HCT116 (cell line): ENCODE results near the gene CLIP4. TPM values are rescaled to one million over a fixed set of nuclear protein-coding genes. Genes with fewer than 3 reads are reported as not detected.
A peak's percentile ranks its signal among the peaks of the same experiment; 100 is the strongest.

Experiments
- ATAC-seq: fragments of 200-7000 bp; cut with Tn5 transposase; 2 replicates; pipeline ENCODE4 v1.9.1; 2020; ENCODE audit warnings: mild to moderate bottlenecking, moderate library complexity
- Bru-seq: library from RNA; stranded (reverse); fragments of 400-500 nt; gene quantifications from one replicate; lab custom pipeline; 2021; lab: Mats Ljungman, UMichigan
- BruChase-seq, 2 experiments: library from RNA; stranded (reverse); fragments of 400-500 nt; gene quantifications; one replicate each; lab custom pipeline; 2021; lab: Mats Ljungman, UMichigan
- BruUV-seq: library from RNA; stranded (reverse); fragments of 400-500 nt; replicated peaks from 2 replicates; lab custom pipeline; 2021; lab: Mats Ljungman, UMichigan
- CTCF ChIA-PET: fragments of 300-600 bp; sonication (Branson Sonifier 250); formaldehyde crosslinking; loops from one replicate; lab custom pipeline; 2021; ENCODE audit warnings: antibody characterized with exemption; lab: Charles Lee
- POLR2A ChIA-PET: fragments of 300-600, 350-600 bp; sonication (Branson Sonifier 250); formaldehyde crosslinking; loops from one replicate; lab custom pipeline; 2021; ENCODE audit warnings: antibody characterized with exemption; lab: Charles Lee
- RAD21 ChIA-PET, 2 experiments: fragments of 300-600 bp; sonication (Branson Sonifier 250); formaldehyde crosslinking; loops; one replicate each; lab custom pipeline; 2023; ENCODE audit warnings: low total read pairs in 2 of 2; ENCODE audit not compliant: uncharacterized antibody in 2 of 2, unreplicated experiment in 2 of 2, low non-redundant PET in 1 of 2; lab: Charles Lee
- DNase-seq: peaks from one replicate; pipeline ENCODE4 v3.0.0-alpha.2; 2010; ENCODE audit warnings: low read depth, low spot score
- H2AFZ ChIP-seq: fragments of 200-600 bp; shearing (Covaris generic), sonication (generic); 2 replicates; pipeline ENCODE4 v1.6.1; 2017; ENCODE audit warnings: low read depth, mixed run types, mixed read lengths, antibody characterized with exemption, low read length; ENCODE audit not compliant: poor library complexity, severe bottlenecking
- H3K27ac ChIP-seq: 2 replicates; pipeline ENCODE4 v1.5.1; 2012; ENCODE audit warnings: low read depth, low read length
- H3K27me3 ChIP-seq: fragments of 200-600 bp; sonication (generic); 2 replicates; pipeline ENCODE4 v1.6.1; 2016; ENCODE audit warnings: mixed run types, low read length, mixed read lengths; ENCODE audit not compliant: insufficient read depth
- H3K36me3 ChIP-seq, 2 experiments: fragments of 200-500 bp in 1 of 2; fragments of 200-600 bp in 1 of 2; sonication (Bioruptor generic) in 1 of 2; sonication (generic) in 1 of 2; 2 replicates each; pipeline versions ENCODE4 v1.5.1 to v1.6.1; 2014 to 2016; ENCODE audit warnings: low read length in 2 of 2, inconsistent platforms in 1 of 2, mixed read lengths in 1 of 2, mixed run types in 1 of 2; ENCODE audit not compliant: insufficient read depth in 2 of 2, control insufficient read depth in 1 of 2
- H3K4me1 ChIP-seq, 2 experiments: fragments of 200-600 bp in 1 of 2; sonication (generic) in 1 of 2; 2 replicates each; pipeline versions ENCODE4 v1.5.1 to v1.6.1; 2012 to 2017; ENCODE audit warnings: low read length in 2 of 2, inconsistent platforms in 1 of 2, mild to moderate bottlenecking in 1 of 2, mixed read lengths in 1 of 2, mixed run types in 1 of 2, moderate library complexity in 1 of 2; ENCODE audit not compliant: insufficient read depth in 2 of 2, control insufficient read depth in 1 of 2
- H3K4me2 ChIP-seq: fragments of 200-600 bp; sonication (generic); 2 replicates; pipeline ENCODE4 v1.6.1; 2017; ENCODE audit warnings: mixed run types, low read length, mixed read lengths
- H3K4me3 ChIP-seq, 2 experiments: fragments of 200-600 bp in 1 of 2; sonication (generic) in 1 of 2; replicated peaks in 1 of 2; 2 replicates each; pipeline ENCODE4 v1.5.1; 2011 to 2016; ENCODE audit warnings: low read length in 2 of 2, control low read depth in 1 of 2, low read depth in 1 of 2, mild to moderate bottlenecking in 1 of 2, mixed read lengths in 1 of 2, mixed run types in 1 of 2
- H3K79me2 ChIP-seq: fragments of 200-600 bp; sonication (generic); 2 replicates; pipeline ENCODE4 v1.6.1; 2017; ENCODE audit warnings: mild to moderate bottlenecking, mixed run types, low read length, moderate library complexity, mixed read lengths; ENCODE audit not compliant: insufficient read depth
- H3K9ac ChIP-seq: fragments of 200-600 bp; sonication (generic); 2 replicates; pipeline ENCODE4 v1.6.1; 2016; ENCODE audit warnings: low read length, mixed read lengths
- H3K9me2 ChIP-seq: fragments of 200-600 bp; sonication (generic), shearing (Covaris generic); 2 replicates; pipeline ENCODE4 v1.6.1; 2017; ENCODE audit warnings: mixed run types, mild to moderate bottlenecking, moderate library complexity; ENCODE audit not compliant: insufficient read depth
- H3K9me3 ChIP-seq, 2 experiments: fragments of 200-500 bp in 1 of 2; fragments of 200-600 bp in 1 of 2; sonication (Bioruptor generic) in 1 of 2; sonication (generic) in 1 of 2; 2 replicates each; pipeline ENCODE4 v1.6.1; 2014 to 2017; ENCODE audit warnings: low read length in 2 of 2, mixed read lengths in 2 of 2, inconsistent platforms in 1 of 2, low read depth in 1 of 2, mild to moderate bottlenecking in 1 of 2, mixed run types in 1 of 2, moderate library complexity in 1 of 2; ENCODE audit not compliant: control insufficient read depth in 1 of 2, insufficient read depth in 1 of 2
- H4K20me1 ChIP-seq: fragments of 200-600 bp; sonication (generic), shearing (Covaris generic); 2 replicates; pipeline ENCODE4 v1.6.1; 2017; ENCODE audit warnings: mixed run types, mild to moderate bottlenecking, moderate library complexity; ENCODE audit not compliant: insufficient read depth
- CBX3 ChIP-seq: IDR thresholded peaks from 2 replicates; pipeline ENCODE4 v1.6.1; 2012; ENCODE audit warnings: low read depth
- EGR1 ChIP-seq: IDR thresholded peaks from 2 replicates; pipeline ENCODE4 v1.6.1; 2012; ENCODE audit warnings: low read depth
- EZH2phosphoT487 ChIP-seq: fragments of 200-600 bp; IDR thresholded peaks from 2 replicates; pipeline ENCODE4 v1.6.1; 2018; ENCODE audit warnings: antibody characterized with exemption, borderline replicate concordance
- FOSL1 ChIP-seq: IDR thresholded peaks from 2 replicates; pipeline ENCODE4 v1.6.1; 2012; ENCODE audit warnings: low read depth
- MAX ChIP-seq: IDR thresholded peaks from 2 replicates; pipeline ENCODE4 v1.6.1; 2012
- POLR2A ChIP-seq: IDR thresholded peaks from 2 replicates; pipeline ENCODE4 v1.7.0; 2011; ENCODE audit warnings: borderline replicate concordance; ENCODE audit not compliant: insufficient read depth, insufficient read length; ENCODE audit errors: extremely low read depth
- POLR2AphosphoS5 ChIP-seq: IDR thresholded peaks from 2 replicates; pipeline ENCODE4 v1.6.1; 2011; ENCODE audit warnings: mild to moderate bottlenecking, low read depth, low read length, moderate library complexity
- REST ChIP-seq: IDR thresholded peaks from 2 replicates; pipeline ENCODE4 v1.6.1; 2012; ENCODE audit warnings: low read depth
- SIN3A ChIP-seq: IDR thresholded peaks from 2 replicates; pipeline ENCODE4 v1.6.1; 2012; ENCODE audit warnings: low read depth
- SP1 ChIP-seq: IDR thresholded peaks from 2 replicates; pipeline ENCODE4 v1.6.1; 2012; ENCODE audit warnings: low read depth
- SRF ChIP-seq: IDR thresholded peaks from 2 replicates; pipeline ENCODE4 v1.6.1; 2012; ENCODE audit warnings: low read depth
- YY1 ChIP-seq: IDR thresholded peaks from 2 replicates; pipeline ENCODE4 v1.6.1; 2011; ENCODE audit warnings: low read length, low read depth, moderate library complexity, mild to moderate bottlenecking; ENCODE audit not compliant: insufficient replicate concordance; ENCODE audit errors: extremely low read depth
- ZFX ChIP-seq: fragments of 450-650 bp; IDR thresholded peaks from 2 replicates; pipeline ENCODE4 v1.6.1; 2017
- ZNF274 ChIP-seq: fragments of 200-500 bp; sonication (Bioruptor generic); IDR thresholded peaks from 2 replicates; pipeline ENCODE4 v1.6.1; 2014; ENCODE audit warnings: mild to moderate bottlenecking, low read depth, low read length, inconsistent platforms
- intact Hi-C: fragments of 100-400 bp; cut with micrococcal nuclease; formaldehyde crosslinking; loops from 2 replicates; pipeline ENCODE4 v1.10.0; 2022
- long read RNA-seq: library from polyadenylated mRNA; unstranded; transcript quantifications from one replicate; pipeline ENCODE4 v2.0.0, GENCODE V29; 2021; ENCODE audit not compliant: unreplicated experiment
- polyA plus RNA-seq: library from polyadenylated mRNA; unstranded; fragments of >200 nt; gene quantifications from 2 replicates; pipeline ENCODE4 v1.2.1, GENCODE V29; 2012; ENCODE audit warnings: missing spikeins
- total RNA-seq: library from RNA; stranded (reverse); gene quantifications from one replicate; pipeline ENCODE4 v1.2.1, GENCODE V29; 2021; ENCODE audit not compliant: unreplicated experiment
- TF ChIP-seq, protein P1 (sequence below): IDR thresholded peaks from 2 replicates; pipeline ENCODE4 v1.6.1; 2012

Gene CLIP4, protein sequence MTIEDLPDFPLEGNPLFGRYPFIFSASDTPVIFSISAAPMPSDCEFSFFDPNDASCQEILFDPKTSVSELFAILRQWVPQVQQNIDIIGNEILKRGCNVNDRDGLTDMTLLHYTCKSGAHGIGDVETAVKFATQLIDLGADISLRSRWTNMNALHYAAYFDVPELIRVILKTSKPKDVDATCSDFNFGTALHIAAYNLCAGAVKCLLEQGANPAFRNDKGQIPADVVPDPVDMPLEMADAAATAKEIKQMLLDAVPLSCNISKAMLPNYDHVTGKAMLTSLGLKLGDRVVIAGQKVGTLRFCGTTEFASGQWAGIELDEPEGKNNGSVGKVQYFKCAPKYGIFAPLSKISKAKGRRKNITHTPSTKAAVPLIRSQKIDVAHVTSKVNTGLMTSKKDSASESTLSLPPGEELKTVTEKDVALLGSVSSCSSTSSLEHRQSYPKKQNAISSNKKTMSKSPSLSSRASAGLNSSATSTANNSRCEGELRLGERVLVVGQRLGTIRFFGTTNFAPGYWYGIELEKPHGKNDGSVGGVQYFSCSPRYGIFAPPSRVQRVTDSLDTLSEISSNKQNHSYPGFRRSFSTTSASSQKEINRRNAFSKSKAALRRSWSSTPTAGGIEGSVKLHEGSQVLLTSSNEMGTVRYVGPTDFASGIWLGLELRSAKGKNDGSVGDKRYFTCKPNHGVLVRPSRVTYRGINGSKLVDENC
- total RNA-seq (27.8 TPM), Bru-seq, nascent RNA (percentile 95 among the genes with signal in this experiment), BruChase-seq, experiment 1, labeled RNA remaining after a 6-hour chase (percentile 85 among the genes with signal in this experiment), BruChase-seq, experiment 2, labeled RNA remaining after a 2-hour chase (percentile 91 among the genes with signal in this experiment)
- 16.1 and 16.8 TPM in 2 replicates for polyA plus RNA-seq
- long read RNA-seq, full-length matches to known transcripts = 15 of 68 reads
- long read RNA-seq, partial matches to known transcripts = 33 of 68 reads
- long read RNA-seq, other reads (novel, unspliced or antisense) = 20 of 68 reads

- CTCF ChIA-PET = no interaction called here
- Histone ChIP-seq H2AFZ (no peak within 1 kb of the TSS), H3K4me2 (peak within 1 kb of the TSS; percentile 77), H3K9ac (peak within 1 kb of the TSS; percentile 75), H3K79me2 (peaks cover 36% of the 10 kb centered on the region), H3K9me3 (no peaks in the 10 kb centered on the region), H3K9me2 (no peaks in the 10 kb centered on the region), H3K27ac (peak within 1 kb of the TSS; percentile 81), H3K36me3 (no peaks in the 10 kb centered on the region), H3K27me3 (no peaks in the 10 kb centered on the region), H3K4me1 (peaks cover 34 to 80% of the 10 kb centered on the region in 2 experiments), H4K20me1 (no peaks in the 10 kb centered on the region), H3K4me3 (peak within 1 kb of the TSS; percentile 54 to 64)
- POLR2A ChIA-PET = interaction anchor here (2.5 to 4.2 kb wide), 2 partner anchors 8 to 15 kb away, joined by 14 to 76 read pairs; no protein-coding TSS in a partner anchor
- TF ChIP-seq ZNF274 (no peak), EZH2phosphoT487 (no peak), EGR1 (peak; percentile 75; the same call in 1 of the 2 replicates), CBX3 (no peak), SIN3A (no peak), POLR2A (no peak), POLR2AphosphoS5 (peak; percentile 23; the same call in 1 of the 2 replicates), FOSL1 (no peak), ZFX (no peak), SRF (no peak), SP1 (no peak), YY1 (no peak), REST (no peak), MAX (peak; percentile 37; the same call in 1 of the 2 replicates)
- TF ChIP-seq, protein P1, sequence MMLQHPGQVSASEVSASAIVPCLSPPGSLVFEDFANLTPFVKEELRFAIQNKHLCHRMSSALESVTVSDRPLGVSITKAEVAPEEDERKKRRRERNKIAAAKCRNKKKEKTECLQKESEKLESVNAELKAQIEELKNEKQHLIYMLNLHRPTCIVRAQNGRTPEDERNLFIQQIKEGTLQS = no peak
- ATAC-seq = peak; percentile 31
- BruUV-seq = no TSS peak
- intact Hi-C loops = no loop called here
- RAD21 ChIA-PET = no interaction called here
- no peak for DNase-seq
These were observed at the start of gene CLIP4 for GRCh38 chr2:29114946-29115609. TSS of gene CLIP4 (plus strand) at chr2:29115415. CDS start at chr2:29121389, 5,974 bp downstream.
